Stimulated activated CD8-positive, alpha-beta memory T cell treated with anti-CD3 and anti-CD28 coated beads, Interleukin-2, amount 100 ng/mL, for 1 hour (primary cell): ENCODE data around the gene TSGA10IP.

ENCODE experiments used
- DNase-seq, 2 donors: peaks; one replicate each; pipeline ENCODE4 v3.0.0-alpha.2; 2020; ENCODE audit warnings: low read depth in 2 of 2

Gene TSGA10IP

GRCh38 chr11:65945430-65945911 lies at the start of gene TSGA10IP:
TSGA10IP (plus strand) TSS chr11:65945480; CDS start chr11:65945676, 196 bp downstream.
- DNase-seq: no peak

GRCh38 chr11:65895482-65895981 lies 49.7 kb upstream of the TSGA10IP start:
- no peak for DNase-seq

- no peak for DNase-seq
Measured at GRCh38 chr11:65896034-65896999, 49.0 kb upstream of the TSGA10IP start.

- DNase-seq: no peak
Measured at GRCh38 chr11:65897020-65897471, 48.2 kb upstream of the TSGA10IP start.

GRCh38 chr11:65898656-65899355 lies 46.5 kb upstream of the TSGA10IP start:
- DNase-seq: no peak

GRCh38 chr11:65899356-65900124 lies 45.7 kb upstream of the TSGA10IP start:
- DNase-seq: peak in 1 of 2 donors; percentile 50

- peak; percentile 75 to 85 for DNase-seq
Measured at GRCh38 chr11:65900125-65900898, 45.0 kb upstream of the TSGA10IP start, which contains the start of gene FOSL1. FOSL1 (minus strand) TSS chr11:65900388; CDS start chr11:65900339, 49 bp downstream.

- no peak for DNase-seq
Measured at GRCh38 chr11:65900899-65901180, 44.4 kb upstream of the TSGA10IP start.

GRCh38 chr11:65903068-65903481 lies 42.2 kb upstream of the TSGA10IP start:
- DNase-seq: no peak

GRCh38 chr11:65903715-65904114 lies 41.6 kb upstream of the TSGA10IP start:
- no peak for DNase-seq

- DNase-seq: no peak
Measured at GRCh38 chr11:65906602-65907001, 38.7 kb upstream of the TSGA10IP start.

GRCh38 chr11:65907878-65908277 lies 37.4 kb upstream of the TSGA10IP start:
- DNase-seq: no peak

GRCh38 chr11:65911682-65912568 lies 33.4 kb upstream of the TSGA10IP start:
- DNase-seq: no peak

GRCh38 chr11:65912845-65913244 lies 32.4 kb upstream of the TSGA10IP start:
- no peak for DNase-seq

- no peak for DNase-seq
Measured at GRCh38 chr11:65915101-65915820, 30.0 kb upstream of the TSGA10IP start.

GRCh38 chr11:65915821-65916251 lies 29.4 kb upstream of the TSGA10IP start:
- DNase-seq: no peak

- DNase-seq: no peak
Measured at GRCh38 chr11:65916391-65916790, 28.9 kb upstream of the TSGA10IP start.

- no peak for DNase-seq
Measured at GRCh38 chr11:65917077-65917433, 28.2 kb upstream of the TSGA10IP start.
